GM18499 (cell line): ENCODE results near the gene B3GNT8.
A peak's percentile ranks its signal among the peaks of the same experiment; 100 is the strongest.
"Not testable (repeated sequence)": the region's sequence is repeated elsewhere in the genome, so short reads cannot be mapped to it uniquely, and the experiment has no call there.

ENCODE experiments used
- ATAC-seq: cut with Tn5 transposase; IDR thresholded peaks from one replicate; pipeline ENCODE4 v1.9.1; 2021; ENCODE audit warnings: moderate number of reproducible peaks; ENCODE audit not compliant: insufficient read depth, unreplicated experiment

Gene B3GNT8

DNA sequence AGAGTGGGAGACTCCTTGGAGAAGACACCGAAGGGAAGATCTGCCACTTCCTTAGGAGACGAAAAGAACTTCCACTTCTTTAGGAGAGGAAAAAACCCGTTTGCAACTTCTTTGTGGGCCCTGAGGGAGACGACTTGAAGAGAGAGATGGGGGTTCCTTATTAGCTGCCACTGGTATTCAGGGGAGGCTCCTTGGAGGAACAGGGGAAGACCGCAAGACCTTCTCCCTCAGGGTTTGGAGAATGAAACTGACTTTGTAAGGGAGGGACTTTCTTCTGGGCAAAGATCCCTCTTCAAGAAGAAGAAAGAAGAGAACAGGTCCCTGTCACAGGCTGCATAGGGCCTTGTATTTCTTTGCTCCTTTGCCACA lies 29.1 kb downstream of the B3GNT8 start:
- ATAC-seq = no peak

DNA sequence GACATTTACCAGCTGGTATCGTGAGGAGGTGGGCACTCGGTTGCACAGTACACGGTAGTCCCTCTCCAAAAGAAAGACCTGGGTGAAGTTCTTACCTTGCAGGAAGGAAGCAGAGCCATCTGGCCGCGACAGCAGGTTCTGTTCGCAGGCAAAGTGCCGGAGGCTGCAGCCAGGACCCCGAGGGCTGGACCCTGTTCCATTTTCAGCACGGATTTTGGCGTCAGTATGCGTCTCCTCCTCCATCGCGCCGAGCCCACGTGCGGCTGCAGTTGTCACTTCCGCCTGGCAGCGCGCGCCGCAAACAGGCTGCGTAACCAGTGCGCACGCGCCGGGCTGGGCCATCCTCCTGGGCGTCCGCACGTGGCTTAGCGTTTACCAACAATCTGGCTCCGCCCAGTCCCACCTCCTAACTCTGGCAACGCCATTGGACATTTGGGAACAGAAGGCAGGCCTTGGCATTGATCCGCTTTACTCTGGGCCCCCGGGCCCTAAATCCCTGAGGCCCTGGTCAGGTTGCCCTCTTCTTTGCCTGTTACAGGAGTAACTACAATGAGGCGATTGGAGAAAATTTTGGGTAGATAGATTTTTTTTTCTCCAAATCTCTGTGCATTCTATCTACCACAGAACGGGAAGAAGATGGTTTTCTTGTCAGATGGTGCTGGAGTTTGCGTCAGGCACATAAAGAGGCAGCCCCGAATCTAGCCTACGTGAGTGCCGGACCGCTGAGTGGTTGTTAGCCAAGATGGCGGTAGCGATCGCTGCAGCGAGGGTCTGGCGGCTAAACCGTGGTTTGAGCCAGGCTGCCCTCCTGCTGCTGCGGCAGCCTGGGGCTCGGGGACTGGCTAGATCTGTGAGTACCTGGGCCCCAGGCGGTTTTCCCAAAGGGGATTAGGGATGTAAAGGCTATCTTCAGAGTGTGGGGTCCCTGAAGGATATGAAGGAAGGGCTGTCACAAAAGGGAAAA lies 29.8 kb downstream of the B3GNT8 start, which contains the start of the genes BCKDHA and EXOSC5:
BCKDHA (plus strand) TSS at position 733 of the 964 bp plus-strand sequence; CDS start at position 743, 10 bp downstream.
EXOSC5 (minus strand) TSS at position 274 of the 964 bp plus-strand sequence; CDS start at position 243, 31 bp downstream.
- peak; percentile 89 for ATAC-seq

GRCh38 chr19:41395355-41395754 lies 31.8 kb downstream of the B3GNT8 start:
- ATAC-seq = no peak

GRCh38 chr19:41392775-41393174 lies 34.4 kb downstream of the B3GNT8 start:
- ATAC-seq = no peak

GRCh38 chr19:41391618-41392017 lies 35.6 kb downstream of the B3GNT8 start:
- ATAC-seq = no peak

- no peak for ATAC-seq
Measured at GRCh38 chr19:41386442-41386841, 40.7 kb downstream of the B3GNT8 start.

DNA sequence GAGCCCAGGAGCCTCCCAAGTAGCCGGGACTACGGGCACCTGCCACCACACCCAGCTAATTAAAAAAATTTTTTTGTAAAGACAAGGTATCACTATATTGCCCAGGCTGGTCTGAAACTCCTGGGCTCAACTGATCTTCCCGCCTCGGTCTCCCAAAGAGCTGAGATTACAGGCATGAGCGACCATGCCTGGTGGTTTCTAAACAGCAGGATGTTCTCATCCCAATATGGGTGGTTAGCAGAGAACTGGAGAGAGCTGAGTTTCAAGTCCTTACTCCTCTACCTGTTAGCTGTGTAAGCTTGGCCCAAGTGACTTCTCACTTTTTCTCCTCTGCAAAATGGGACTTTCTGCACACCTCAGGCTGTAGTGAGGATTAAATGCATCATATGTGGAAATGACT lies 42.8 kb downstream of the B3GNT8 start:
- ATAC-seq = no peak

GRCh38 chr19:41381536-41381935 lies 45.6 kb downstream of the B3GNT8 start:
- not testable (repeated sequence) for ATAC-seq

- ATAC-seq = no peak
Measured at GRCh38 chr19:41377977-41378709, 49.0 kb downstream of the B3GNT8 start.

DNA sequence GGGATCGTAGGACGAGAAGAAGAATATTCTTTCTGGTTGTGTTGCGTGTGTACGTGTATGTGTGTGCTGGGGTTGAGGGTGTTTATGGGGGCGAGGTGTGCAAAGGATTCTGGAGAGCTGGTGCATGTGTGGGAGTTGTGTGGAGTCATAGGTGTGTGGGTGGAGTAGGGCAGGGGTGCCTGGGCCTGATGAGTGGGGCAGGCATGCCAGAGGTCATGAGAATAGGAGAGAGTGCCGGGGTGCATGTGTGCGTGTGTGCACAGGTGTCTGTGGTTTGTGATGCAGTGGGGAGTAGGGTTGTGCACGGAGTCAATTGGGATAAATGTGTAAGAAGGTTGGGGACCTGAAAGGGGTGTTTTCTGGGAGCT lies 50.2 kb downstream of the B3GNT8 start:
- no peak for ATAC-seq

DNA sequence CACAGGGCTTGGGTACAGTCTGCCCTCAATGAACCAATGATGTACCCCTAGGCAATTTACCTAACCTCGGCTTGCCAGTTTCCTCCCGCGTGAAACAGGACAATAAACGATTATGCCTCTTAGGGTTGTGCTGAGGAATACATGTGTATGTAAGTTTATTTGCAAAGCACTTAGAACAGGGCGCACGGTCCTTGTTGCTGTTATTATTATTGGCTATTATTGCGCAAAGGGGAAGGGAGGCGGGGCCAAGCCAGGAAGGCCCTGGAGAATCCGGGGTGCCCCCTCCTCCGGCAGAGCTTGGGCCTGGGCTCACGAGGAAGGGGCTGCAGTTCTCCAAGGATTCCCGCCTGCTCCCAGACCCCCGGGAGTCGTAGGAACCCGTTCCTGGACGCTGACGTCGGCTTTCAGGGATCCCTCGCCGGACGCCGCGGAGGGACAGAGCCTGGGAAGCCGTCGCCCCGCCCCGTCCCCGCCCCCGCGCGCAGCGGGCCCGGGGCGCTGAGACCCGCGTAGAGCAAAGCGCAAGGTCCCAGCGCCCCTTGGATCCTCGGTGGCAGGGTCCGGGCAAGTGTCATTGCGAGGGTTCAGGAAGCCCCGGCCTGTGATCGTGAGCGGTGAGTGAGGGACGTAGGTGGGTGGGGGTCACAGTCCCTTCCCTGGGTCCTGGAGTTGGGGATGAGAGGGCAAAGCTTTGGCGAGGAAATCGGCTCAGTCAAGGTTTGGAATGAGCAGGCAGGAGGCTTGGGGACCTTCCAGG lies 50.8 kb downstream of the B3GNT8 start, which contains the start of gene TMEM91:
TMEM91 (plus strand) TSS at position 293 of the 757 bp plus-strand sequence. CDS start 1,777 bp downstream, outside the sequence.
- no peak for ATAC-seq
